Keratinocyte (primary cell): Measurements from ENCODE around the gene TMEM163. TPM values are rescaled to one million over a fixed set of nuclear protein-coding genes. Genes with fewer than 3 reads are reported as not detected.

Experiments
- DNase-seq: peaks from one replicate; pipeline ENCODE4 v3.0.0-alpha.2; 2011; ENCODE audit warnings: low read depth, missing footprints, low spot score
- FAIRE-seq: peaks from 2 replicates; lab custom pipeline; 2011; peaks lifted over from hg19 to GRCh38; lab: Jason Lieb, UNC
- H2AFZ ChIP-seq: 2 replicates; pipeline ENCODE4 v1.6.0; 2012; ENCODE audit warnings: low read length, control low read depth, inconsistent platforms; ENCODE audit not compliant: control insufficient read depth
- H3K27ac ChIP-seq: 2 replicates; pipeline ENCODE4 v1.5.1; 2011; ENCODE audit warnings: low read length; ENCODE audit not compliant: control insufficient read depth, insufficient read depth
- H3K27me3 ChIP-seq: 3 replicates; pipeline ENCODE4 v1.6.0; 2011; ENCODE audit warnings: low read length; ENCODE audit not compliant: control insufficient read depth, insufficient read depth; ENCODE audit errors: extremely low read depth
- H3K36me3 ChIP-seq, 2 experiments: 2 replicates in 1 of 2; 3 replicates in 1 of 2; pipeline ENCODE4 v1.5.1; 2011; ENCODE audit warnings: low read length in 2 of 2, mild to moderate bottlenecking in 1 of 2; ENCODE audit not compliant: control insufficient read depth in 2 of 2, insufficient read depth in 2 of 2; ENCODE audit errors: extremely low read depth in 1 of 2
- H3K4me1 ChIP-seq: 3 replicates; pipeline ENCODE4 v1.5.1; 2011; ENCODE audit warnings: low read length; ENCODE audit not compliant: control insufficient read depth, insufficient read depth; ENCODE audit errors: extremely low read depth
- H3K4me2 ChIP-seq: 3 replicates; pipeline ENCODE4 v1.6.0; 2011; ENCODE audit warnings: low read depth, low read length; ENCODE audit not compliant: control insufficient read depth, insufficient read depth; ENCODE audit errors: extremely low read depth
- H3K4me3 ChIP-seq, 3 experiments: fragments of 200-600 bp in 1 of 3; sonication (generic) in 1 of 3; 2 replicates in 2 of 3; 3 replicates in 1 of 3; pipeline ENCODE4 v1.5.1; 2011 to 2016; ENCODE audit warnings: low read length in 3 of 3, mild to moderate bottlenecking in 3 of 3, control low read depth in 2 of 3, inconsistent platforms in 1 of 3, low read depth in 1 of 3, mixed read lengths in 1 of 3, mixed run types in 1 of 3, moderate library complexity in 1 of 3; ENCODE audit not compliant: control insufficient read depth in 2 of 3, insufficient read depth in 2 of 3; ENCODE audit errors: extremely low read depth in 1 of 3
- H3K79me2 ChIP-seq: 2 replicates; pipeline ENCODE4 v1.6.0; 2012; ENCODE audit warnings: low read length; ENCODE audit not compliant: control insufficient read depth, insufficient read depth
- H3K9ac ChIP-seq: 3 replicates; pipeline ENCODE4 v1.6.0; 2011; ENCODE audit warnings: low read length; ENCODE audit not compliant: control insufficient read depth, insufficient read depth; ENCODE audit errors: extremely low read depth
- H3K9me1 ChIP-seq: 3 replicates; pipeline ENCODE4 v1.6.0; 2011; ENCODE audit warnings: low read length; ENCODE audit not compliant: control insufficient read depth, insufficient read depth; ENCODE audit errors: extremely low read depth
- H3K9me3 ChIP-seq: 2 replicates; pipeline ENCODE4 v1.5.1; 2012; ENCODE audit warnings: low read depth, low read length; ENCODE audit not compliant: control insufficient read depth
- H4K20me1 ChIP-seq: 3 replicates; pipeline ENCODE4 v1.6.0; 2011; ENCODE audit warnings: low read length; ENCODE audit not compliant: control insufficient read depth, insufficient read depth; ENCODE audit errors: extremely low read depth
- CTCF ChIP-seq, 3 experiments: IDR thresholded peaks in 1 of 3; conservative IDR thresholded peaks in 1 of 3; optimal IDR thresholded peaks in 1 of 3; 2 replicates in 2 of 3; 3 replicates in 1 of 3; pipeline versions ENCODE3 to v1.5.1; 2011; ENCODE audit warnings: low read length in 3 of 3, mild to moderate bottlenecking in 3 of 3, moderate library complexity in 2 of 3, control low read depth in 1 of 3, inconsistent platforms in 1 of 3; ENCODE audit not compliant: insufficient read depth in 2 of 3; ENCODE audit errors: extremely low read depth in 1 of 3
- EZH2 ChIP-seq: IDR thresholded peaks from one replicate; pipeline ENCODE4 v1.6.1; 2012; ENCODE audit warnings: inconsistent platforms, mild to moderate bottlenecking, low read length, moderate library complexity
- dilution Hi-C: fragments of 300-500 bp; cut with MboI; formaldehyde crosslinking; loops from one replicate; pipeline ENCODE4 v1.7.0; 2020; ENCODE audit warnings: low sequenced_read_pairs; ENCODE audit not compliant: extremely low pct_ligation_motif_present
- polyA plus RNA-seq, 5 experiments: library from polyadenylated mRNA; depleted of rRNA in 3 of 5; stranded (reverse) in 3 of 5; stranded (forward) in 1 of 5; unstranded in 1 of 5; fragments of >200 nt; gene quantifications; 1 replicate in 1 of 5; 2 replicates in 3 of 5; 3 replicates in 1 of 5; pipeline versions ENCODE4 v1.2.1 to v1.2.3, GENCODE V29; 2011 to 2012; ENCODE audit warnings: missing spikeins in 2 of 5, low read depth in 1 of 5, low replicate concordance in 1 of 5

Gene TMEM163
- polyA plus RNA-seq, 1 donor (not counting 4 experiments of a cell fraction or from before 2014, with no cell fraction given), result not detected

GRCh38 chr2:134420920-134421319, 297.9 kb downstream of the TMEM163 start:
- Histone ChIP-seq H3K79me2 (no peaks in the 10 kb centered on the region), H3K9ac (no peak overlapping the region)

GRCh38 chr2:134420259-134420658, 298.5 kb downstream of the TMEM163 start:
- Histone ChIP-seq H3K9me1 (no peaks in the 10 kb centered on the region), H3K4me2 (no peak overlapping the region), H3K9ac (no peak overlapping the region), H3K4me3 (no peak overlapping the region), H3K36me3 (peaks cover 12 to 13% of the 10 kb centered on the region in 2 experiments), H3K79me2 (no peaks in the 10 kb centered on the region), H2AFZ (no peak overlapping the region), H3K27me3 (no peaks in the 10 kb centered on the region), H3K4me1 (peaks cover 4% of the 10 kb centered on the region), H4K20me1 (no peaks in the 10 kb centered on the region), H3K27ac (no peak overlapping the region), H3K9me3 (no peaks in the 10 kb centered on the region)
- TF ChIP-seq CTCF (optimal IDR thresholded peaks at IDR 0.05 in 1 of 3, IDR thresholded peaks at IDR 0.05 in 1 of 3, conservative IDR thresholded peaks at IDR 0.05 in 1 of 3; ENCODE audit: extremely low read depth in 1 of 3, insufficient read depth in 2 of 3, low read length in 3 of 3), result no peak
- no peak for TF ChIP-seq EZH2
- FAIRE-seq (no peak), DNase-seq (no peak)
- dilution Hi-C loops, result no loop called here

More at GRCh38 chr2:134420920-134421319, 297.9 kb downstream of the TMEM163 start:
- DNase-seq, result no peak
- Histone ChIP-seq H3K4me3 (no peak overlapping the region), H3K9me1 (no peaks in the 10 kb centered on the region), H4K20me1 (no peaks in the 10 kb centered on the region), H3K4me2 (no peak overlapping the region), H3K36me3 (peaks cover 12 to 13% of the 10 kb centered on the region in 2 experiments), H3K27ac (no peak overlapping the region), H3K27me3 (no peaks in the 10 kb centered on the region), H3K9me3 (no peaks in the 10 kb centered on the region), H2AFZ (no peak overlapping the region), H3K4me1 (peaks cover 4% of the 10 kb centered on the region)
- no peak for TF ChIP-seq EZH2
- no peak for TF ChIP-seq CTCF (optimal IDR thresholded peaks at IDR 0.05 in 1 of 3, IDR thresholded peaks at IDR 0.05 in 1 of 3, conservative IDR thresholded peaks at IDR 0.05 in 1 of 3; ENCODE audit: extremely low read depth in 1 of 3, insufficient read depth in 2 of 3, low read length in 3 of 3)
- dilution Hi-C loops, result no loop called here
- FAIRE-seq, result no peak
